SU-DHL-6 (cell line): ENCODE measurements around the gene MMAA.
"Not testable (repeated sequence)": the region's sequence is repeated elsewhere in the genome, so short reads cannot be mapped to it uniquely, and the experiment has no call there.

Source experiments
- EZH2phosphoT487 ChIP-seq: fragments of 200-600 bp; sonication (generic), shearing (Covaris generic); conservative IDR thresholded peaks from 2 replicates; pipeline ENCODE4 v1.6.1; 2018; ENCODE audit warnings: mild to moderate bottlenecking, antibody characterized with exemption, low read length, moderate library complexity, mixed read lengths
- TF ChIP-seq, protein P1 (sequence below): fragments of 200-600 bp; sonication (generic); IDR thresholded peaks from one replicate; pipeline ENCODE4 v1.5.1; 2017; ENCODE audit warnings: antibody characterized with exemption, mild to moderate bottlenecking, low read length, moderate library complexity; ENCODE audit not compliant: insufficient read depth, poor library complexity, severe bottlenecking

GRCh38 chr4:145640236-145640635 lies 21.1 kb downstream of the MMAA start:
- TF ChIP-seq, protein P1, sequence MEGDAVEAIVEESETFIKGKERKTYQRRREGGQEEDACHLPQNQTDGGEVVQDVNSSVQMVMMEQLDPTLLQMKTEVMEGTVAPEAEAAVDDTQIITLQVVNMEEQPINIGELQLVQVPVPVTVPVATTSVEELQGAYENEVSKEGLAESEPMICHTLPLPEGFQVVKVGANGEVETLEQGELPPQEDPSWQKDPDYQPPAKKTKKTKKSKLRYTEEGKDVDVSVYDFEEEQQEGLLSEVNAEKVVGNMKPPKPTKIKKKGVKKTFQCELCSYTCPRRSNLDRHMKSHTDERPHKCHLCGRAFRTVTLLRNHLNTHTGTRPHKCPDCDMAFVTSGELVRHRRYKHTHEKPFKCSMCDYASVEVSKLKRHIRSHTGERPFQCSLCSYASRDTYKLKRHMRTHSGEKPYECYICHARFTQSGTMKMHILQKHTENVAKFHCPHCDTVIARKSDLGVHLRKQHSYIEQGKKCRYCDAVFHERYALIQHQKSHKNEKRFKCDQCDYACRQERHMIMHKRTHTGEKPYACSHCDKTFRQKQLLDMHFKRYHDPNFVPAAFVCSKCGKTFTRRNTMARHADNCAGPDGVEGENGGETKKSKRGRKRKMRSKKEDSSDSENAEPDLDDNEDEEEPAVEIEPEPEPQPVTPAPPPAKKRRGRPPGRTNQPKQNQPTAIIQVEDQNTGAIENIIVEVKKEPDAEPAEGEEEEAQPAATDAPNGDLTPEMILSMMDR, result not testable (repeated sequence)
- TF ChIP-seq EZH2phosphoT487, result not testable (repeated sequence)
